GM06990 (cell line): ENCODE results near the gene FES.

Experiments used
- DNase-seq: peaks from one replicate; pipeline ENCODE4 v3.0.0-alpha.2; 2011; ENCODE audit not compliant: insufficient read length; ENCODE audit errors: extremely low read depth
- H3K27me3 ChIP-seq: replicated peaks from 2 replicates; pipeline ENCODE4 v1.6.0; 2011; ENCODE audit warnings: low read length; ENCODE audit not compliant: control insufficient read depth, insufficient read depth
- H3K36me3 ChIP-seq: 2 replicates; pipeline ENCODE4 v1.5.1; 2011; ENCODE audit warnings: low read length; ENCODE audit not compliant: control insufficient read depth, insufficient read depth
- H3K4me3 ChIP-seq: replicated peaks from 2 replicates; pipeline ENCODE4 v1.5.1; 2011; ENCODE audit warnings: low read depth, mild to moderate bottlenecking, control low read depth, low read length
- CTCF ChIP-seq: IDR thresholded peaks from 2 replicates; pipeline ENCODE4 v1.5.1; 2011; ENCODE audit warnings: low read length, control low read depth, mild to moderate bottlenecking, inconsistent platforms; ENCODE audit not compliant: insufficient read depth, poor library complexity, severe bottlenecking

Gene FES

GRCh38 chr15:90913398-90913944 is 29.2 kb downstream of the FES start:
- no peak for TF ChIP-seq CTCF
- Histone ChIP-seq H3K4me3 (no peak overlapping the region), H3K36me3 (peaks cover 67% of the 10 kb centered on the region), H3K27me3 (no peaks in the 10 kb centered on the region)
- no peak for DNase-seq

GRCh38 chr15:90914305-90915080 is 30.2 kb downstream of the FES start:
- H3K27me3 ChIP-seq = no peaks in the 10 kb centered on the region
- no peak overlapping the region for H3K4me3 ChIP-seq
- no peak for DNase-seq
- peaks cover 63% of the 10 kb centered on the region for H3K36me3 ChIP-seq
- TF ChIP-seq CTCF = no peak

GRCh38 chr15:90915216-90915807 is 31.0 kb downstream of the FES start:
- no peak for TF ChIP-seq CTCF
- Histone ChIP-seq H3K27me3 (no peaks in the 10 kb centered on the region), H3K36me3 (peaks cover 68% of the 10 kb centered on the region), H3K4me3 (no peak overlapping the region)
- no peak for DNase-seq

GRCh38 chr15:90915808-90916440 is 31.6 kb downstream of the FES start:
- H3K4me3 ChIP-seq = no peak overlapping the region
- no peaks in the 10 kb centered on the region for H3K27me3 ChIP-seq
- peaks cover 65% of the 10 kb centered on the region for H3K36me3 ChIP-seq
- no peak for DNase-seq
- TF ChIP-seq CTCF = no peak

GRCh38 chr15:90916461-90916860 is 32.2 kb downstream of the FES start:
- Histone ChIP-seq H3K4me3 (no peak overlapping the region), H3K27me3 (no peaks in the 10 kb centered on the region), H3K36me3 (peaks cover 60% of the 10 kb centered on the region)
- DNase-seq = no peak
- no peak for TF ChIP-seq CTCF
